GM12878 (cell line): ENCODE measurements around the gene NDUFA9. TPM values are rescaled to one million over a fixed set of nuclear protein-coding genes. Genes with fewer than 3 reads are reported as not detected.

Experiments used
- ATAC-seq: fragments of 200-7000 bp; cut with Tn5 transposase; 3 replicates; pipeline ENCODE4 v1.9.1; 2020; ENCODE audit warnings: mild to moderate bottlenecking, moderate library complexity
- BruUV-seq: library from RNA; stranded (reverse); fragments of 400-500 nt; replicated peaks from 2 replicates; lab custom pipeline; 2021; lab: Mats Ljungman, UMichigan
- CTCF ChIA-PET: fragments of 300-600 bp; sonication (Branson Sonifier 250); formaldehyde crosslinking; extraction: SDS; loops from one replicate; lab custom pipeline; 2021; ENCODE audit warnings: inconsistent platforms; lab: Yijun Ruan, JAX
- POLR2A ChIA-PET: fragments of 350-600 bp; formaldehyde crosslinking; extraction: SDS; loops from one replicate; lab custom pipeline; 2021; ENCODE audit warnings: inconsistent platforms; lab: Charles Lee
- RAD21 ChIA-PET: fragments of 300-600 bp; sonication (Branson Sonifier 250); formaldehyde crosslinking; loops from one replicate; lab custom pipeline; 2023; ENCODE audit warnings: antibody characterized with exemption; ENCODE audit not compliant: unreplicated experiment; lab: Charles Lee
- SMC1A ChIA-PET: fragments of 300-600 bp; sonication (Branson Sonifier 250); formaldehyde crosslinking; loops from one replicate; lab custom pipeline; 2023; ENCODE audit not compliant: unreplicated experiment, uncharacterized antibody; lab: Charles Lee
- DNase-seq: peaks from one replicate; pipeline ENCODE4 v3.0.0-alpha.2; 2011; ENCODE audit warnings: low read depth, low spot score
- FAIRE-seq: peaks from 3 replicates; lab custom pipeline; 2011; peaks lifted over from hg19 to GRCh38; lab: Jason Lieb, UNC
- H2AFZ ChIP-seq: 2 replicates; pipeline ENCODE4 v1.6.0; 2011; ENCODE audit warnings: low read depth, low read length, control low read depth; ENCODE audit not compliant: control insufficient read depth
- H3K27ac ChIP-seq: 2 replicates; pipeline ENCODE4 v1.5.1; 2011; ENCODE audit warnings: control low read depth; ENCODE audit not compliant: control insufficient read depth, insufficient read depth
- H3K27me3 ChIP-seq, 2 experiments: replicated peaks in 1 of 2; 2 replicates each; pipeline versions ENCODE4 v1.6.0 to v1.6.1; 2011; ENCODE audit warnings: low read length in 1 of 2; ENCODE audit not compliant: control insufficient read depth in 2 of 2, insufficient read depth in 2 of 2
- H3K36me3 ChIP-seq, 2 experiments: 2 replicates each; pipeline ENCODE4 v1.5.1; 2011; ENCODE audit warnings: low read length in 1 of 2; ENCODE audit not compliant: control insufficient read depth in 2 of 2, insufficient read depth in 2 of 2
- H3K4me1 ChIP-seq: 2 replicates; pipeline ENCODE4 v1.6.1; 2011; ENCODE audit warnings: mild to moderate bottlenecking, low read length, moderate library complexity, mixed read lengths; ENCODE audit not compliant: control insufficient read depth, insufficient read depth
- H3K4me2 ChIP-seq: 2 replicates; pipeline ENCODE4 v1.6.0; 2011; ENCODE audit warnings: control low read depth; ENCODE audit not compliant: control insufficient read depth, insufficient read depth
- H3K4me3 ChIP-seq: fragments of 200-600 bp; sonication (generic); 2 replicates; pipeline ENCODE4 v1.5.1; 2016
- H3K79me2 ChIP-seq: 2 replicates; pipeline ENCODE4 v1.6.0; 2011; ENCODE audit warnings: low read length; ENCODE audit not compliant: control insufficient read depth, insufficient read depth
- H3K9ac ChIP-seq: 2 replicates; pipeline ENCODE4 v1.8.0; 2011; ENCODE audit warnings: low read length, control low read depth, mixed read lengths; ENCODE audit not compliant: control insufficient read depth, insufficient read depth
- H3K9me3 ChIP-seq: replicated peaks from 3 replicates; pipeline ENCODE4 v1.5.1; 2011; ENCODE audit warnings: mild to moderate bottlenecking, low read length; ENCODE audit not compliant: control insufficient read depth, insufficient read depth
- H4K20me1 ChIP-seq: 2 replicates; pipeline ENCODE4 v1.6.0; 2011; ENCODE audit not compliant: control insufficient read depth, insufficient read depth
- BRCA1 ChIP-seq: IDR thresholded peaks from 2 replicates; pipeline ENCODE4 v1.6.1; 2011; ENCODE audit warnings: low read depth, low read length, improper control_type of control experiment
- EGR1 ChIP-seq, 2 experiments: IDR thresholded peaks; 1 replicate in 1 of 2; 2 replicates in 1 of 2; pipeline ENCODE4 v1.6.1; 2011 to 2012; ENCODE audit warnings: low read depth in 2 of 2, low read length in 2 of 2, borderline replicate concordance in 1 of 2, mild to moderate bottlenecking in 1 of 2, moderate library complexity in 1 of 2
- NR2C1 ChIP-seq: fragments of 450-650 bp; IDR thresholded peaks from 2 replicates; pipeline ENCODE4 v1.6.1; 2017; ENCODE audit warnings: antibody characterized with exemption, mild to moderate bottlenecking, moderate library complexity
- NR2C2 ChIP-seq: IDR thresholded peaks from 2 replicates; pipeline ENCODE4 v1.6.1; 2011; ENCODE audit warnings: borderline replicate concordance, low read depth; ENCODE audit not compliant: control insufficient read depth, insufficient read length
- POLR2AphosphoS2 ChIP-seq: IDR thresholded peaks from 2 replicates; pipeline ENCODE4 v1.6.1; 2011; ENCODE audit warnings: low read depth, mild to moderate bottlenecking, low read length, improper control_type of control experiment, moderate library complexity
- SRF ChIP-seq, 2 experiments: IDR thresholded peaks; 2 replicates each; pipeline ENCODE4 v1.6.1; 2011; ENCODE audit warnings: low read depth in 2 of 2, low read length in 2 of 2, mild to moderate bottlenecking in 1 of 2, moderate library complexity in 1 of 2
- STAT1 ChIP-seq: fragments of 450-650 bp; conservative IDR thresholded peaks from 2 replicates; pipeline ENCODE4 v1.6.1; 2014; ENCODE audit warnings: antibody characterized with exemption, mild to moderate bottlenecking
- TBL1XR1 ChIP-seq: IDR thresholded peaks from 2 replicates; pipeline ENCODE4 v1.6.1; 2012; ENCODE audit warnings: low read depth, low read length, improper control_type of control experiment
- TCF12 ChIP-seq: IDR thresholded peaks from 2 replicates; pipeline ENCODE4 v1.6.1; 2011; ENCODE audit warnings: low read depth, mild to moderate bottlenecking, low read length
- WGBS: methylation state at CpG from one replicate; pipeline ENCODE4 v1.1.6; 2016; ENCODE audit warnings: low lambda C conversion rate; ENCODE audit not compliant: insufficient replicate concordance, insufficient coverage; ENCODE audit errors: missing lambda C conversion rate; 5-methylcytosine and 5-hydroxymethylcytosine counted together
- in situ Hi-C: fragments of 300-500 bp; cut with MboI; formaldehyde crosslinking; loops from 9 replicates; pipeline ENCODE4 v1.14.3; 2018; ENCODE audit warnings: mixed read lengths
- intact Hi-C: fragments of 100-400 bp; cut with micrococcal nuclease; formaldehyde crosslinking; loops from one replicate; pipeline ENCODE4 v1.14.2; 2022; ENCODE audit not compliant: unreplicated experiment
- polyA plus RNA-seq, 11 experiments: library from polyadenylated mRNA; depleted of rRNA in 4 of 11; unstranded in 6 of 11; stranded (reverse) in 5 of 11; fragments of >200 nt; fragmentation: Nextera tagmentation in 4 of 11; fragmentation: Illumina TruSeq in 1 of 11; extraction: Ambion mirVana in 4 of 11; extraction: Trizol in 1 of 11; gene quantifications; 1 replicate in 1 of 11; 2 replicates in 10 of 11; pipeline versions ENCODE4 v1.2.1 to v1.2.3, GENCODE V29; 2011 to 2016; ENCODE audit warnings: inconsistent platforms in 2 of 11, missing spikeins in 2 of 11, low read depth in 1 of 11
- total RNA-seq, 4 experiments: library from RNA; depleted of rRNA in 3 of 4; stranded (reverse); fragments of >200 nt in 3 of 4; fragmentation: Illumina TruSeq in 1 of 4; extraction: Trizol in 1 of 4; gene quantifications; 2 replicates each; pipeline versions ENCODE4 v1.2.1 to v1.2.3, GENCODE V29; 2013 to 2021
- TF ChIP-seq, protein P1 (sequence below): IDR thresholded peaks from 2 replicates; pipeline ENCODE4 v1.6.1; 2011; ENCODE audit warnings: borderline replicate concordance, low read depth, mild to moderate bottlenecking, moderate library complexity, low read length; ENCODE audit not compliant: insufficient read depth, poor library complexity, severe bottlenecking
- TF ChIP-seq, protein P2 (sequence below): fragments of 450-650 bp; IDR thresholded peaks from 2 replicates; pipeline ENCODE4 v1.6.1; 2017; ENCODE audit warnings: mild to moderate bottlenecking, moderate library complexity

NDUFA9 gene
- total and polyA plus RNA-seq, 10 of the 15 experiments (the other 5 are each of a cell fraction or from before 2014, with no cell fraction given): 95.2 to 472 (median 151) TPM

DNA sequence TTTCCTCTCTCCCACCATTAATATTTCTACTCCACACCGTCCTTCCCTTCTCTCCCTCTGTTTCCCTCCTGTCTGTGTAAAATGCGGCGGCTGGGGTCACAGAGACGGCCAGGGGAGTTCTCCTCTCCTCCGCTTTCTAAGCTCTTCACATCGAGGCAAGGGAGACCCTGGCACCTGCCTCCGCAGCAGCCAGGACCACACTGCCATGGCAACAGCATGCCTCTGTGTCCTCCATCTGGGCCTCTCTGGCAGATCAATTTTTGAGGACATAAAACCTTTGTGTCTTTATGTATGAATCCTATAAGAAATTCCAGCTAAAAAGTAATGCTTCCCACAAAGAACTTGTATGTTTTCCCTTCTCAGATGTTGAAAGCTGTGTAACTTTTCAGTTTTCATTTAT lies 45.5 kb upstream of the NDUFA9 start:
- ChIA-PET POLR2A (no interaction called here), RAD21 (no interaction called here), SMC1A (interaction anchor here (1.1 to 1.2 kb wide), 2 partner anchors 13 to 41 kb away, joined by 3 to 4 read pairs; no protein-coding TSS in a partner anchor), CTCF (interaction anchor here (1.0 to 5.1 kb wide), 10 partner anchors 9 to 72 kb away, joined by 3 to 30 read pairs (median 4); partner anchors contain the start of genes AKAP3 and NDUFA9)
- no peaks in the 10 kb centered on the region for H3K27me3 ChIP-seq
- ATAC-seq (no peak), DNase-seq (no peak), FAIRE-seq (no peak)
- TF ChIP-seq, protein P1, sequence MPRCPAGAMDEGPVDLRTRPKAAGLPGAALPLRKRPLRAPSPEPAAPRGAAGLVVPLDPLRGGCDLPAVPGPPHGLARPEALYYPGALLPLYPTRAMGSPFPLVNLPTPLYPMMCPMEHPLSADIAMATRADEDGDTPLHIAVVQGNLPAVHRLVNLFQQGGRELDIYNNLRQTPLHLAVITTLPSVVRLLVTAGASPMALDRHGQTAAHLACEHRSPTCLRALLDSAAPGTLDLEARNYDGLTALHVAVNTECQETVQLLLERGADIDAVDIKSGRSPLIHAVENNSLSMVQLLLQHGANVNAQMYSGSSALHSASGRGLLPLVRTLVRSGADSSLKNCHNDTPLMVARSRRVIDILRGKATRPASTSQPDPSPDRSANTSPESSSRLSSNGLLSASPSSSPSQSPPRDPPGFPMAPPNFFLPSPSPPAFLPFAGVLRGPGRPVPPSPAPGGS: no peak
- TF ChIP-seq SRF (IDR thresholded peaks at IDR 0.05; ENCODE audit: low read depth in 2 of 2, low read length in 2 of 2) (no peak), EGR1 (IDR thresholded peaks at IDR 0.05; ENCODE audit: borderline replicate concordance in 1 of 2, low read depth in 2 of 2, low read length in 2 of 2) (no peak), TCF12 (no peak), TBL1XR1 (no peak), POLR2AphosphoS2 (no peak), NR2C1 (no peak), STAT1 (no peak), BRCA1 (no peak), NR2C2 (no peak)
- TF ChIP-seq, protein P2, sequence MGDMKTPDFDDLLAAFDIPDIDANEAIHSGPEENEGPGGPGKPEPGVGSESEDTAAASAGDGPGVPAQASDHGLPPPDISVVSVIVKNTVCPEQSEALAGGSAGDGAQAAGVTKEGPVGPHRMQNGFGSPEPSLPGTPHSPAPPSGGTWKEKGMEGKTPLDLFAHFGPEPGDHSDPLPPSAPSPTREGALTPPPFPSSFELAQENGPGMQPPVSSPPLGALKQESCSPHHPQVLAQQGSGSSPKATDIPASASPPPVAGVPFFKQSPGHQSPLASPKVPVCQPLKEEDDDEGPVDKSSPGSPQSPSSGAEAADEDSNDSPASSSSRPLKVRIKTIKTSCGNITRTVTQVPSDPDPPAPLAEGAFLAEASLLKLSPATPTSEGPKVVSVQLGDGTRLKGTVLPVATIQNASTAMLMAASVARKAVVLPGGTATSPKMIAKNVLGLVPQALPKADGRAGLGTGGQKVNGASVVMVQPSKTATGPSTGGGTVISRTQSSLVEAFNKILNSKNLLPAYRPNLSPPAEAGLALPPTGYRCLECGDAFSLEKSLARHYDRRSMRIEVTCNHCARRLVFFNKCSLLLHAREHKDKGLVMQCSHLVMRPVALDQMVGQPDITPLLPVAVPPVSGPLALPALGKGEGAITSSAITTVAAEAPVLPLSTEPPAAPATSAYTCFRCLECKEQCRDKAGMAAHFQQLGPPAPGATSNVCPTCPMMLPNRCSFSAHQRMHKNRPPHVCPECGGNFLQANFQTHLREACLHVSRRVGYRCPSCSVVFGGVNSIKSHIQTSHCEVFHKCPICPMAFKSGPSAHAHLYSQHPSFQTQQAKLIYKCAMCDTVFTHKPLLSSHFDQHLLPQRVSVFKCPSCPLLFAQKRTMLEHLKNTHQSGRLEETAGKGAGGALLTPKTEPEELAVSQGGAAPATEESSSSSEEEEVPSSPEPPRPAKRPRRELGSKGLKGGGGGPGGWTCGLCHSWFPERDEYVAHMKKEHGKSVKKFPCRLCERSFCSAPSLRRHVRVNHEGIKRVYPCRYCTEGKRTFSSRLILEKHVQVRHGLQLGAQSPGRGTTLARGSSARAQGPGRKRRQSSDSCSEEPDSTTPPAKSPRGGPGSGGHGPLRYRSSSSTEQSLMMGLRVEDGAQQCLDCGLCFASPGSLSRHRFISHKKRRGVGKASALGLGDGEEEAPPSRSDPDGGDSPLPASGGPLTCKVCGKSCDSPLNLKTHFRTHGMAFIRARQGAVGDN: no peak
- no peaks in the 10 kb centered on the region for H3K36me3 ChIP-seq
- intact Hi-C loops (loop anchor here (10.0 kb wide), 1 partner anchor 151 kb away; no protein-coding TSS in a partner anchor), in situ Hi-C loops (no loop called here)
- H3K79me2 ChIP-seq: peaks cover 9% of the 10 kb centered on the region
- H3K9ac ChIP-seq: no peak overlapping the region
- H3K4me1 ChIP-seq: no peaks in the 10 kb centered on the region
- no peak overlapping the region for H3K27ac ChIP-seq
- no peak overlapping the region for H3K4me2 ChIP-seq
- BruUV-seq: no TSS peak
- 66% methylated on average over 6 of the region's 7 CpGs for WGBS
- no peak overlapping the region for H2AFZ ChIP-seq
- H3K4me3 ChIP-seq: no peak overlapping the region
- no peaks in the 10 kb centered on the region for H4K20me1 ChIP-seq
- no peaks in the 10 kb centered on the region for H3K9me3 ChIP-seq
